ENCODE results near the gene PRSS27. TPM values are rescaled to one million over a fixed set of nuclear protein-coding genes. Genes with fewer than 3 reads are reported as not detected.
"Not testable (repeated sequence)": the region's sequence is repeated elsewhere in the genome, so short reads cannot be mapped to it uniquely, and the experiment has no call there.

PRSS27 gene
- total RNA-seq, 1 donor from 2014 or later: 1.6 TPM

- FAIRE-seq (no peak), DNase-seq (ENCODE audit: low spot score in 2 of 2) (no peak)
Measured at GRCh38 chr16:2699791-2700600, 20.0 kb downstream of the PRSS27 start.

GRCh38 chr16:2698965-2699750 lies 20.9 kb downstream of the PRSS27 start:
- FAIRE-seq: no peak

GRCh38 chr16:2698103-2698870 lies 21.7 kb downstream of the PRSS27 start:
- no peak for FAIRE-seq
- DNase-seq (ENCODE audit: low spot score in 2 of 2): no peak

More at GRCh38 chr16:2698965-2699750, 20.9 kb downstream of the PRSS27 start:
- DNase-seq (ENCODE audit: low spot score in 2 of 2): peak in 1 of 2 donors; percentile 79

GRCh38 chr16:2697401-2697948 lies 22.5 kb downstream of the PRSS27 start:
- DNase-seq (ENCODE audit: low spot score in 2 of 2) (no peak), FAIRE-seq (no peak)

- not testable (repeated sequence) for FAIRE-seq; DNase-seq (ENCODE audit: low spot score in 2 of 2)
Measured at GRCh38 chr16:2696601-2697250, 23.3 kb downstream of the PRSS27 start.

GRCh38 chr16:2692948-2693651 lies 26.9 kb downstream of the PRSS27 start:
- DNase-seq (ENCODE audit: low spot score in 2 of 2) (peak in 1 of 2 donors; percentile 74), FAIRE-seq (no peak)

GRCh38 chr16:2692251-2692947 lies 27.6 kb downstream of the PRSS27 start:
- no peak for FAIRE-seq
- peak in 1 of 2 donors; percentile 67 for DNase-seq (ENCODE audit: low spot score in 2 of 2)

GRCh38 chr16:2691491-2692248 lies 28.4 kb downstream of the PRSS27 start:
- DNase-seq (ENCODE audit: low spot score in 2 of 2) (peak in 1 of 2 donors; percentile 27), FAIRE-seq (no peak)

- DNase-seq (ENCODE audit: low spot score in 2 of 2) (peak in 1 of 2 donors; percentile 5), FAIRE-seq (no peak)
Measured at GRCh38 chr16:2690852-2691251, 29.2 kb downstream of the PRSS27 start.

- DNase-seq (ENCODE audit: low spot score in 2 of 2) (peak; percentile 10 to 18), FAIRE-seq (no peak)
Measured at GRCh38 chr16:2689968-2690801, 29.8 kb downstream of the PRSS27 start.

- FAIRE-seq; DNase-seq (ENCODE audit: low spot score in 2 of 2): not testable (repeated sequence)
Measured at GRCh38 chr16:2689422-2689821, 30.6 kb downstream of the PRSS27 start.

GRCh38 chr16:2687531-2688308 lies 32.3 kb downstream of the PRSS27 start:
- DNase-seq (ENCODE audit: low spot score in 2 of 2): peak in 1 of 2 donors; percentile 5
- no peak for FAIRE-seq

GRCh38 chr16:2686912-2687507 lies 33.0 kb downstream of the PRSS27 start:
- FAIRE-seq (no peak), DNase-seq (ENCODE audit: low spot score in 2 of 2) (peak; percentile 28 to 39)

- not testable (repeated sequence) for FAIRE-seq; DNase-seq (ENCODE audit: low spot score in 2 of 2)
Measured at GRCh38 chr16:2686075-2686474, 33.9 kb downstream of the PRSS27 start.

- not testable (repeated sequence) for DNase-seq (ENCODE audit: low spot score in 2 of 2); FAIRE-seq
Measured at GRCh38 chr16:2683041-2683440, 37.0 kb downstream of the PRSS27 start.

All from frontal cortex (tissue), 4 donors.